Epithelial cell of proximal tubule (primary cell): ENCODE results near the gene HDAC9. TPM values are rescaled to one million over a fixed set of nuclear protein-coding genes. Genes with fewer than 3 reads are reported as not detected.

Experiments
- DNase-seq: peaks from one replicate; pipeline ENCODE4 v3.0.0-alpha.2; 2011; ENCODE audit warnings: low read depth
- H3K4me3 ChIP-seq: 2 replicates; pipeline ENCODE4 v1.5.1; 2011; ENCODE audit warnings: low read depth, mild to moderate bottlenecking, low read length
- total RNA-seq: library from RNA; depleted of rRNA; stranded (reverse); fragments of >200 nt; gene quantifications from 2 replicates; pipeline ENCODE4 v1.2.3, GENCODE V29; 2015
- TF ChIP-seq, protein P1 (sequence below): conservative IDR thresholded peaks from 2 replicates; pipeline ENCODE4 v1.5.1; 2012; ENCODE audit warnings: low read depth, mild to moderate bottlenecking, low read length

The HDAC9 gene
- total RNA-seq, 1 donor from 2014 or later, result 35.5 TPM

- no peak overlapping the region for H3K4me3 ChIP-seq
- no peak for DNase-seq
- TF ChIP-seq, protein P1, sequence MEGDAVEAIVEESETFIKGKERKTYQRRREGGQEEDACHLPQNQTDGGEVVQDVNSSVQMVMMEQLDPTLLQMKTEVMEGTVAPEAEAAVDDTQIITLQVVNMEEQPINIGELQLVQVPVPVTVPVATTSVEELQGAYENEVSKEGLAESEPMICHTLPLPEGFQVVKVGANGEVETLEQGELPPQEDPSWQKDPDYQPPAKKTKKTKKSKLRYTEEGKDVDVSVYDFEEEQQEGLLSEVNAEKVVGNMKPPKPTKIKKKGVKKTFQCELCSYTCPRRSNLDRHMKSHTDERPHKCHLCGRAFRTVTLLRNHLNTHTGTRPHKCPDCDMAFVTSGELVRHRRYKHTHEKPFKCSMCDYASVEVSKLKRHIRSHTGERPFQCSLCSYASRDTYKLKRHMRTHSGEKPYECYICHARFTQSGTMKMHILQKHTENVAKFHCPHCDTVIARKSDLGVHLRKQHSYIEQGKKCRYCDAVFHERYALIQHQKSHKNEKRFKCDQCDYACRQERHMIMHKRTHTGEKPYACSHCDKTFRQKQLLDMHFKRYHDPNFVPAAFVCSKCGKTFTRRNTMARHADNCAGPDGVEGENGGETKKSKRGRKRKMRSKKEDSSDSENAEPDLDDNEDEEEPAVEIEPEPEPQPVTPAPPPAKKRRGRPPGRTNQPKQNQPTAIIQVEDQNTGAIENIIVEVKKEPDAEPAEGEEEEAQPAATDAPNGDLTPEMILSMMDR, result no peak
Measured at GRCh38 chr7:19016140-19016539, 520.6 kb downstream of the HDAC9 start.

- TF ChIP-seq, protein P1, result no peak
- no peak overlapping the region for H3K4me3 ChIP-seq
- no peak for DNase-seq
Measured at GRCh38 chr7:19017374-19017773, 521.8 kb downstream of the HDAC9 start.

- TF ChIP-seq, protein P1, result no peak
- DNase-seq, result no peak
- no peak overlapping the region for H3K4me3 ChIP-seq
Measured at GRCh38 chr7:19020062-19020461, 524.5 kb downstream of the HDAC9 start.

DNA sequence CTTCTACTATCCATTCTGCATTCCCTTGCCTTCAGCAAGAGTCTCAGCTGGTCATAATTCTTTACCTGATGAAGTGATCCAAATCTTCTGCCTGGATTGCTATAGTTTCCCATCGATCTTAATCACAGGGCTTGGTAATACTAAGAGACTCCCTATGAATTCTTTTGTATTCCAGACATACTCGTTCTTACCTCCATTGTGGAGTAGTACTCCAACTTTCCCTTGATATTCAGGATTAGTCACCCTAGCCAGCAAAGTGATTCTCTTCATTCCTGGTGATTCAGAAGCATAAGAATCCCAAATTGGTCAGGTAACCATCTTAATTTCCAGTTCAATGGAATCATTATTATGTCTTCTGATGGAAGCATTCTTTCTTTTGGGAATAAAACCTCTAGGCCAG is 525.2 kb downstream of the HDAC9 start:
- H3K4me3 ChIP-seq, result no peak overlapping the region
- DNase-seq, result peak; percentile 10
- TF ChIP-seq, protein P1, result no peak

- TF ChIP-seq, protein P1, result no peak
- H3K4me3 ChIP-seq, result no peak overlapping the region
- DNase-seq, result no peak
Measured at GRCh38 chr7:19023477-19023876, 527.9 kb downstream of the HDAC9 start.

DNA sequence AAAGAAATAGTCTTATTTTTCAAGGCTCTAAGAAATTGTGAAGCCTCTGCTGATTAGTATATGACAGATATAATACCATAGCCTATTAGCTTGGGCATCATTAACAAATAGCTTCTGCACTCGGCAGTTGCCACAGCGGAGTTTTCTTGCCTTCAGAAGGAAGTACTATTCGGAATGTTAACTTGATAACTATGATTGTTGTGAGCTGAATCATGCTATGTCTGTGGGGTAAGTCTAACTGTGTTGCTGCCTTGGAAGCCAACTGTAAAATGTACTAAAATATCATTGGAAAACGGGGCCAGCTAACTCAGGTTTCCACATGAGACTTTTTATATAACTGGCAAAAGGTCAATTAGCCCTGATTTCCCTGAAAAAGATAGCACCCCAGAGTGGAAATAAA is 528.7 kb downstream of the HDAC9 start:
- TF ChIP-seq, protein P1, result no peak
- peak; percentile 4 for DNase-seq
- no peak overlapping the region for H3K4me3 ChIP-seq

GRCh38 chr7:19026888-19027287 is 531.3 kb downstream of the HDAC9 start:
- TF ChIP-seq, protein P1, result no peak
- no peak for DNase-seq
- no peak overlapping the region for H3K4me3 ChIP-seq
